Ramos (cell line): Measurements from ENCODE around the gene CAMKK1.
"Not testable (repeated sequence)": the region's sequence is repeated elsewhere in the genome, so short reads cannot be mapped to it uniquely, and the experiment has no call there.

Experiments
- in situ Hi-C: fragments of 300-500 bp; cut with MboI; formaldehyde crosslinking; loops from one replicate; pipeline ENCODE4 v1.14.3; 2022; ENCODE audit warnings: low sequenced_read_pairs; ENCODE audit not compliant: unreplicated experiment

CAMKK1 gene

DNA sequence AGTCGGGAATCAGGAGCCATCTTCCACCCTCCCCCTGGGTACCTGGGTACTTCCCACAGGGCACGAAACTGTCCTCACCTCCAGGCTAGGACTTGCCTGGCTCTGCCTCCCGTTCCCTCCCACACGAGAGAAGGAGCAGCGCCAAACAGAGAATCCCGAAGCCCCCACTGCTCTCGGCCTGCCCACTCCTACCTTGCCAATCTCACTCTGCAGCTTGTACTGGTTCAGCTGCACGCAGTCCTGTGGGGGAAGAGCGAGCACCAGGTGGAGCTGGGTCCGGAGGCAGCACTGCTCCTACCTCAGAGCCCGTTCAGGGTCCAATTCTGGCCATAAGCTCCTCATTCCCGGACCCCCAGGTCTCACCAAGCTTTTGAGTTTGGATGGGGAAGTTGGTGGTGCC is 8.7 kb downstream of the CAMKK1 start:
- in situ Hi-C loops = no loop called here

DNA sequence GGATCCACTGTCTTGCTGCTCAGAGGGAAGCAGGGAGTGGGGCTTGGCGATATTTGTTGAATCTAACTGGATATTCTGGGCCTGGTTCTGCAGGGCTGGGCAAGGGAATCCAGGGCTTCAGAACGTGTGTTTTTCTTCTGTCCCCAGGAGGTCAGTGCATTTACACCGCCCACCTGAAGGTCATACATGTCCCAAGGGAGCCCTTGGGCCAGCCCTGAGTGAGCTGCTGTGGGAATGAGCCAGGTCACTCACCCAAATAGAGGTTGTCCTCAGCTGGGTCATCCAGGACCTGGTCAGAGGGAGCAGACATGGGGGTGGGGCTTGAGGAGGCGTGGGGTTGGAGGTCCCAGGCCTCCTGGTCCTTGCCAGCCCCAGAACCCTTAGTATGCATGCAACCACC is 10.6 kb downstream of the CAMKK1 start:
- in situ Hi-C loops = no loop called here

DNA sequence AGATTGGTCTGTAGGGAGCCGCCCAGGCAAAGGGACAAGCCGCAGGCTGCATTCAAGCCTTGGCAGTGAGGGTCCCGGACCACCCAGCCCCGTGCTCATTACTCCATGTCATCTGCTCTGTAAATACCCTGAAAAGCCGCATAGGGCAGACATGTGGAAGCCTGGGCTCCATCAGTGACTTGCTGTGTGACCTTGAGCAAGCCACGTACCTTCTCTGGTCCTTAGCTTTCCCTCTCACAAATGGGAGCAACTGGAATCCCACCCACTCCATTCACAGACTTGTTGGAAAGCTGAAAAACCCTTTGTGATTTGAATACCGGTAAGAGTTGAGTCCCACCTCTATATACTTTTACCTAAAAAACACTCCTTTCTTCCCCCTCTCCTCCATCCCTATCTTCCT is 11.9 kb downstream of the CAMKK1 start:
- in situ Hi-C loops = no loop called here

DNA sequence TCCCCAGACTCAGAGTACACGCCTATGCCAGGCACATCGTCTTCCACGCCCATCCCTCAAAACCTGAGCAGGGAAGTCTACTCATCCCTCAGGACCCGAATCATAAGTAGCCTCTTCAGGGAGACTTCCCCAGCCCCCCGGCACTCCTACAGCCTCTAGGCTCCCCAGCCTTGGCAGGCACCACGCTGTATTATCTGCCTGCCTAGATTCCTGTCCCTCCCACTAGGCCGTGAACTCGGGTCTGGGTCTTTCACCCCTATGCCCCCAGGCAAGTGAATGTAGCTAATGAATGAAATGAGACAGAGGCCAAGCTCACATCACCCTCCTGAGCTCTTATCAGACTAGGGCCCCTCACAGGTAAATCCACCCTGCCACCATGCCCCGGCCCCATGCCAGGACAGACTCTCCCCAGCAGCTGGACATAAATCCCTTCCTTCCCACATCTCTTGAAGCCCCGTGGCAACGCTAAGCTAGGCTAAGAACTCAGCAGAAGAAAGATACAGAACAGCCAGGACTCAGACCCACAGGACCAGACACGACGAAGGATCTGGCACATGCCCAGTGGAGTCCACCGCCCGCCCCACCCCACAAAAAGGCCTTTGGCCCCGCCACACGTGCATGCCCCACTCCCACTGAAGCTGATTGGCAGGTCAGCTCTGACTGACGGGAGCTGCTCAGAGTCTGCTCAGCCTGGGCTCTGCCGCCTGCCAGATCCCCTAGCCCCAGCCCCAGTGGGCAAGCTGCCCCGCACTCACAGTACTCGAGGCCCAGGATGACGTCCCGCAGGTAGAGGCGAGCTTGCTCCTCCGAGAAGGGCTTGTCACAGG is 13.0 kb downstream of the CAMKK1 start:
- in situ Hi-C loops = no loop called here

DNA sequence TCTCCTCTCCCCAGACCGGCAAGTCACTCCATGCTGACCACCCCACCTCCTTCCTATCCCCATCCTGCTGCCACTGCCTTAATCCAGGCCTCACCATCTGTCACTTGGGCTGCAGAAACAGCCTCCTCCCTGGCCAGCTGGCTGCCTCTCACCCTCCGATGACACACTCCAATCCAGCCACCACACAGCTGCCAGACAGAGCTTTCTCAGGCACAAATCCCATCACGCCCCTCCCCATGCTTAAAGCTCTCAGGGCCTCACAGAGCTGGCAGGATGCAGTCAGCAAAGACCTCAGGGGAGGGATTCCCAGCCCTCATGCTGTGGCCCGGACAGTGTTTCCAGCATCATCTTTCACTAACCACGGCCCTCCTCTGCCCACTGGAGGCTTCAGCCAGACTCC is 13.7 kb downstream of the CAMKK1 start:
- in situ Hi-C loops = no loop called here

DNA sequence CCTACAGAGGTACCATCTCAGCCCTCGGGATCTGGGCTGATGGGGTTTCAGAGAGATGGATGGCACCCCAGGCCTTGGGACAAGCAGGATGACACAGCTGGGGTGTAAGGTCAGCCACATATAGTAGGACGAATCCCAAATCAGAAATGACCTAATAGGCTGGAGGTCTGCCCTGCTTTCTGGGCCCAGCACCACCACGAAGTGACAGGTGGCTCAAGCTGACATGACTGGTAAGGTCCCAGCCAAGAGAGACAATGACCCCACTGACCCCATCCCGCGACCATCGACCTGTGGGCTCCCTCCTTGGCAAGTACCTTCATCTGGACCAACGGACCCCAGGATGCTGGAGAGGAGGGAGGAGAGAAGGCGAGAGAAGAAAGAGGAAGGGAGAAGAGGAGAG is 15.6 kb downstream of the CAMKK1 start:
- in situ Hi-C loops = no loop called here

DNA sequence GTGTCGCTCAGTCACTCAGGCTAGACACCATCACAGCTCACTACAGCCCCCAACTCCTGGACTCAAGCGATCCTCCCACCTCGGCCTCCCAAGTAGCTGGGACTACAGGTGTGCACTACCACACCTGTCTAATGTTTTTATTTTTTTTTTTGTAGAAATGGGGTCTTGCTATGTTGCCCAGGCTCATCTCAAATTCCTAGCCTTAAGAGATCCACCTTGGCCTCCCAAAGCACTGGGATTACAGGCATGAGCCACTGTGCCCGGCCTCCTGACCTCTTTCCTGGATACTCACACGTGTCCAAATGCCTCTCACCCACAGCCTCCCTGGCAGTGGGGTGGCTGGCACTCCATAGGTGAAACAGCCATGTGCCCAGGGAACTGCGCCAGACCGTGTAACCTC is 17.5 kb downstream of the CAMKK1 start:
- in situ Hi-C loops = no loop called here

DNA sequence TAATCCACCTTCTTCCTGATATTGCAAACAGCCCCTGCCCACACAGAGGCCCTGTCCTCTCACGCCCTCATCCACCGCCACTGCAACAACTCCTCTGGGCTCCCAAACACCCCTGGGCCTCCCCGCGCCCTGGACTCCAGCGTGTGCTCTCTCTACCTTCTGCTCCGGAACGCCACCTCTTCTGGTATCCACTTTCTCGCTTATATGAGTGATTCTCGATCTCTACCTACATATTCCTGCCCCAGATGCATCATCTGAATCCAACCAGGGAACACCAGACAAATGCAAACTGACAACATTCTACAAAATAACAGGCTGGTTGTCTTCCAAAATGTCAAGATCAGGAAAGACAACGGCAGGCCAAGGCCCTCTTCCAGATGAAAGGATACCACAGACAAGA is 19.0 kb downstream of the CAMKK1 start:
- in situ Hi-C loops = no loop called here

DNA sequence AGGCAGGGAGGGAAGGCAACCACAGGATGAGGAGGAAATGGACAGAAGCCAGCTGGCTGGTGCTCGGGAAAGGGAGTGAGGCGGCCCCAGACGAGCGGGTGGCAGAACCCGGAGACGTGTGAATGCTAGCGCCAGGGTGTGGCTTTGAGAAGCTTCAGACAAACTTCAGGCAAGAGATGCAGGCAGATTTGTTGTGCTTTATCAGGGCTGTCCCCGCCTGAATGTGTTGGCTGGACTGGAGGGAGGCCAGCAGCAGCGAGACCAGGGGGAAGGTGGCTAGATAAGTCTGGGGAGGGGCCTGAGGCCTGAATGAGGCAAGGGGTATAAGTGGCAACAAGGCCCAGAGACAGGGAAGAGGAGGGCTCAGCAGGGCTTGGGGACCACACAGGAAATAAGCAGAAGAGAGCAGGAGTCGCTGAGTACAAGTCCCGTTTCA is 22.0 kb downstream of the CAMKK1 start:
- in situ Hi-C loops = no loop called here

DNA sequence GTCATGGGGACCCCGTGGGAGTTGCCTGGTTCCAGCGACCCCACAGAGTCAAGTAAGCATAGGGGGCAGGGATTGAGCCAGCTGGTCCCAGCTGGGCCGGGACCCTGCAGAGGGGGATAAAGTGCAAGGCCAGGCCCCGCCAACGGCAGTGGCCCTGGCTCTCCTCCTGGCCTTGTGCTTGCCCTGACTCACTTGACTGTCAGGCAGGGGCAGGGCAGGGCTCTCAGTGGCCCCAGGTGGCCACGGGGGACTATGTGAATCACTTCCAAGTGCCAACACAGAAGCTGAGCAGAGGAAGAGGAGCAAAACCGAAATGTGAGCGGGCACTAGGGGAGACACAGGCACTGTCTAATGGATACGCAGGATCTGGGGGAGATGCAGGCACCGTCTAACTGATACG is 25.2 kb downstream of the CAMKK1 start:
- in situ Hi-C loops = loop anchor here (10.0 kb wide), 1 partner anchor 147 kb away; no protein-coding TSS in a partner anchor

DNA sequence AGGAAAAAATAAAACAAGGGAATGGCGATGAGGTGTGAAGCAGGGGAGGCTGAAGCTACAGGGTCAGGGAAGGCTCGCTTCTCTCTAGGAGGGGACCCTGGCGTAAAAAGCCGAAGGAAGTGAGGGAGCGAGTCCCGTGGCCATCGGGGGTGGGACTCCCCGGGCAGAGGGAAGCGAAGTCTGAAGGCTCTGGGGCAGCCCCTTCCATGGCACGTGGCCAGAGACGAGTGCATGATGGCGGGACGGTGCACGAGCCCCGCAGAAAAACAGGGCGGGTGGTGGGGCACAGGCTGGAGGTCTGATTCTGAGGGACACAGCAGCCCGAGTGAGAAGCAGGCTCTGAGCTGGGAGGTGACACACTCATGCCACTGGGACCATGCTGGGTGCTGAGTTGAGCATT is 25.7 kb downstream of the CAMKK1 start:
- in situ Hi-C loops = loop anchor here (10.0 kb wide), 1 partner anchor 148 kb away; no protein-coding TSS in a partner anchor

DNA sequence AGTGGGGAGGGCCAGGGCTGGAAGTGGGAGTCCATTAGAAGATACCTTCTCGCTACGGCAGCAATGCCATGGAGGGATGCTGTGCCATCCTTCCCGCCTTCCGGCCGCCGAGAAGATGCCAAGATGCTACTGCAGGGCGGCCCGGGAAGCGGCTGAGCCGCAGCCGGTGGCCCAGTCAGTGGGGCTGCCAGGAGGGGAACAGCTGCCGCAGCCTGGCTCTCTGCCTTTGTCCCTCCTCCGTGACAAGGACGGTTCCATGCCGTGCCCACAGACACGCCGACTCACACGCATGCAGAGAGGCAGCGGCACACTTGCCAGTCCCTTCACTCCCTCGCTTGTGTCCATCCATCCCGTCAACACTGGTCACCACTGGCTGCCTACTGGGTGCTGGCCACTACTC is 26.6 kb downstream of the CAMKK1 start:
- in situ Hi-C loops = loop anchor here (10.0 kb wide), 1 partner anchor 149 kb away; no protein-coding TSS in a partner anchor

DNA sequence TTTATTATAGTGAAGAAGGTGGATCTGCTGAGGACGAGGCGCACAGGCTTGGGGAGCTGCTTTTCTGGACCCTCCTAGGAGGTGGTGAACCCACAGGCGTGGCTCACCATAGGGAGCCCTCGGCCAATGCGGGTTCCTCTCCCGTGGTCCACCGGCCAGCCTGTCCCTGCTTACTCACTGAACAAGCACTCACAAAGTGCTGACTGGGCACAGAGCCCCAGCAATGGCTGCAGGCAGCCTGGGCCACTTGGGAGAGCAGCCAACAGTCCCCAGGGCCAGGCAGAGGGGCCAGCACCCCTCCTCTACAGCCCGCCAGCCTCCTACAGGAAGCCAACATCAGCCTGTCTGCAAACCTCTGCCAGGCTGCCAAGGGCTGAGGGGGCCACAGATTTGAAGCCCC is 27.7 kb downstream of the CAMKK1 start:
- in situ Hi-C loops = loop anchor here (10.0 kb wide), 1 partner anchor 150 kb away; no protein-coding TSS in a partner anchor

DNA sequence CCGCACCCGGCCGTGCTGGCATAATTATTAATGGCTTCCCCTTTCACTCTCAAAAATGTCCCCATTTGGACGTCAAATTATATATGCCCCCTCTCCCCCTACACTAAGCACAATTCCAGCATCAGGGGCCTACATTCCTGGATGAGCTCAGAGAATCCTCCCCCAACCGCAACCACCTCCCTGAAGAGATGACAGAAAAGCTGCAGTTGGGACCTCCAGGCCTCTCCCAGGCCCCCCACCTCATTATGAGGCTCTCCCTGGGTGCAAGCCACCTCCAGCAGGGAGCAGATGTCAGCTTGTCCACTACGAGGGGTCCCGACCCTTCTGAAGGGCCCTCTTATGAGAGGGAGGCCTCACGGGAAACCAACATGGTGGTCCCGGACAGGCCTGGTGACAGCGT is 28.3 kb downstream of the CAMKK1 start:
- in situ Hi-C loops = loop anchor here (10.0 kb wide), 1 partner anchor 150 kb away; no protein-coding TSS in a partner anchor

DNA sequence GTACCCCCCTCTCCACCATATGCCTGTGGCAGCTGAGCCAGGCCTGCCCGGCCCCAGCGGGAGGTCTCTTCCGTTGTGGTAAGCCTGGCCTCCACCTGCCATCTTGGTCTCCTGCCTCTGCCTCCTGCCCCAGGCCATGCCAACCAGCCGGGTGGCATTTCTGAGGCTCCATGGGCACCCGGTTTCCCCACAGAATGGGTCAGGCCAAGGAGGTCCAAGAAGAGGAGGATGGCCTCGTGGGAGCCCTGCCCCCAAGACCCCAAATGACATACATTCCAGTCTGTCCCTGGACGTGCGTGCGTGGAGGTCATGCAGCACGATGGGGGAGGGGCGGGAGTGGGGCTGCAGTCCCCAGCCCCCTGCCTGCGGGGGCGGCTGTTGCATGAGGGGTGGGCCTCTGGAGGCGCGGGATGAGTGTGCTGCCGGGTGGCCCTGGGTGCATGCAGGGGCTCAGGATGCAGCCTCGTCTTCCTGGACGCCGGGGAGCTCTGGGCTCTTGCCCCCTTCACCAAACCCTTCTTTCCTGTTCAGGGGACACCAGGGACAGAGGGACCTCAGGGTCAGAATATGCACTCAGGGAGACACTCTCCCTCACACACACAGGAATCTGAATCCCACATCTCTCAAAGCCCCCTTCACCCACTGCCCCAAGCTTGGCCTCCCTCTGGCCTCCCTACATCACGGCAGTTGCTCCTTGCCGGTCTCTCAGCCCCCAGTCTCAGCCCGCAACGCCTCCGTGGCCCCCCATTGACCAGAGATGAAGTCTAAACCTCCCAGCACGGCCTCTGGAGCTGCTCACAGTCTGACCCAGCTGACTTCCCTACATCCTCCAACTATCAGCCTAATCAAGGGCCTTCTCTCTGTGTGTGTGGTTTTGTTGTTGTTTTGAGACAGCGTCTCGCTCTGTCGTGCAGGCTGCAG is 30.8 kb downstream of the CAMKK1 start:
- in situ Hi-C loops = loop anchor here (10.0 kb wide), 1 partner anchor 153 kb away; no protein-coding TSS in a partner anchor

DNA sequence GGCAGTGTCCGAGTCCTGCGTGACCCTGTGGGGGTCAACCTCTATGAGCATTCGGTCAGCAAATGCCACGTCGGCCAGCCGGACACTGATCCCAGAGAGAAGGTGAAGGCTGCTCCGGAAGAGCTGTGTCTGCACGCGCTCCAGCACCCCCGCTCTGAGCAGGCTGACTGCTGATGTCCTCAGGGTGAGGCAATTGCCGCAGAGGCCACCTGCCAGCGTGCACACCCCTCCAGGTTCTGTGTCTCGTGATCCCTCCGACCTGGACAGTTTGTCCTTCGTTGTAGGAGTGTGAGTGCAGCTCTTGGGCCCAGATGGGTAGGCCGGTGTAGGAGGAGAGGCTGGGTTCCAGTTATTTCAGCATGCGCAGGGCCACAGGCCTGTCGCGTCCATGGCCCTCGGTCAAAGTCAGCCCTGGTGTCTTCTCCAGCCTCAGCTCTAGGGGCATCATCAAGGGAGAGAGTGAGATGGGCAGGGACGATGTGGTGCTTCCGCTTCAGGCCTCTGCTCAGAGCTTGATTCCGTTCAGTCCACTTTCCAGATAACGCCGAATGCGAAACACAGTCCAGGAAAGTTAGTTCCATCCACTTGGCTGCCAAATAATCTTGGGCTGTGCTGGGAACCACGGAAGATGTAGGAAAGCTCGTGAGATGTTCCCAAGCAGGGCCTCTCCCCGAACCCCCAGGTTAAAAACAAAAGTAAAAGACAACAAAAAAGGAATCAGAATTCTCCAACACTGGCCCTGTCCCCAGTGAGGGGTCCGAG is 31.7 kb downstream of the CAMKK1 start:
- in situ Hi-C loops = loop anchor here (10.0 kb wide), 1 partner anchor 154 kb away; no protein-coding TSS in a partner anchor

DNA sequence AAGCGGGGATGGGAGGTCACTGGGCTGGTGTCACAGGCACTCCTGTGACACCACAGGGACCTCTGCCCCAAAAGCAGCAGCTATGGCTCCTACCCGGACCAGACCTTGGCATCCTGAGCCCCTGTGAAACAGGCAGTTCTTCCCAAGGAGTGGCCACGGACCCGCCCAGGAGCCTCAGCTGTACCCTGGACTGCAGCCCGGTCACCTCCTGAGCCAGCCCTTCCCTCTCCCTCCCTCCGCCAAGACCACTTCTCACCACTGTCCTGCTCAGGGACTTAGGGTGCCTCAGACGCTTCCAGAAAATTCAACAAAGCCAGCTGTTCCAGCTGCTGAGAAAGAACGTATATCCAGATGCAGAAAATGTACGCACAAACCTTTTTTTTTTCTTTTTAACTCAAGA is 32.9 kb downstream of the CAMKK1 start:
- in situ Hi-C loops = loop anchor here (10.0 kb wide), 1 partner anchor 155 kb away; no protein-coding TSS in a partner anchor

DNA sequence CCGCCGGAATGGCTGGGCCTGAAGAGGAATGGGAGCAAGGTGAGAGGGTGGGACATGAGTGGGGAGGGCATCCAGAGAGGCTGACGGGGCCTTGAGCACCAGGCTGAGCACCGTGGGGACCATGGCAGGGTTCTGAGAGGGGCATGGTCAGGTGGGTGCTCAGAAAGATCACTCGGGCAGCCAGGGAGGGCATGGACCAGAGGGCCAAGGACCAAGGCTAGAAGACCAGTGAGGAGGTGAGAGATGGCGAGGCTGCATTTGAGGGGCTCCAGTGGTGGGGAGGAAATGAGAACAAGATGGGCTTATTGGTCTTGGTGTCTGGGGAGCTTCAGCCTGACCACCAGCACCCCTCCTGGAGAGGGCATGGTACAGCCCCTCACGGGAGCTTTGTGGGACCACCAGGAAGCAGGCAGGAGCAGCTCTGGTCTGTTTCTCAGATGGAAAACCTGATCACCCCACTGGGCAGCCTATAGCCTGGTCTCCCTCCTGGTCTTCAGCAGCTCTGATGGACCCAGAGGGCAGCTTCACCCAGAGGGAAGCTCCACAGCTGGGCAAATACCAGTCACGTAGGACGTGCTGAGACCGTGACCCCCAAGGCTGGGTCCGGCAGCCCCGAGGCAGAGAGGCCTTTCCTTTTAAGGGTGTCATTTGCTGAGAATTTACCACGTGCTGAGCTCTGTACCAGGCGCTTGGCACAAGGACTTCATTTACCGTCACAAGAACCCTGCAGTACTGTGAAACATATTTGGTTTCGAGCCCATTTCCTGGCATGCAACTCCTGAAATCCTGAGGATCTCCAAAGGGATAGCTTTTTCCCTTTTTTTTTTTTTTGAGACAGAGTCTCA is 35.4 kb downstream of the CAMKK1 start:
- in situ Hi-C loops = no loop called here

DNA sequence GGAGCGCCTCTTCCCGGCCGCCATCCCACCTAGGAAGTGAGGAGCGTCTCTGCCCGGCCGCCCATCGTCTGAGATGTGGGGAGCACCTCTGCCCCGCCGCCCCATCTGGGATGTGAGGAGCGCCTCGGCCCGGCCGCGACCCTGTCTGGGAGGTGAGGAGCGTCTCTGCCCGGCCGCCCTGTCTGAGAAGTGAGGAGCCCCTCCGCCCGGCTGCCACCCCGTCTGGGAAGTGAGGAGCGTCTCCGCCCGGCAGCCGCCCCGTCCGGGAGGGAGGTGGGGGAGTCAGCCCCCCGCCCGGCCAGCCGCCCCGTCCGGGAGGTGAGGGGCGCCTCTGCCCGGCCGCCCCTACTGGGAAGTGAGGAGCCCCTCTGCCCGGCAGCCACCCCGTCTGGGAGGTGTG is 38.6 kb downstream of the CAMKK1 start:
- in situ Hi-C loops = not testable (repeated sequence)
